GM20000 (cell line): ENCODE data around the gene UBE2L3.

Experiments used
- DNase-seq: peaks from one replicate; pipeline ENCODE4 v3.0.0; 2012; ENCODE audit warnings: low spot score
- CTCF ChIP-seq: IDR thresholded peaks from 2 replicates; pipeline ENCODE4 v1.5.1; 2012; ENCODE audit warnings: mild to moderate bottlenecking, control low read depth; ENCODE audit errors: extremely low read depth, missing control alignments

Gene UBE2L3

GRCh38 chr22:21650280-21650679 lies 82.8 kb downstream of the UBE2L3 start:
- no peak for DNase-seq
- no peak for TF ChIP-seq CTCF

GRCh38 chr22:21650823-21651520 lies 83.5 kb downstream of the UBE2L3 start:
- DNase-seq, result no peak
- TF ChIP-seq CTCF, result no peak

- TF ChIP-seq CTCF, result no peak
- DNase-seq, result no peak
Observed at GRCh38 chr22:21651521-21652009, 84.1 kb downstream of the UBE2L3 start.

- no peak for TF ChIP-seq CTCF
- peak; percentile 94 for DNase-seq
Observed at GRCh38 chr22:21652010-21652546, 84.6 kb downstream of the UBE2L3 start.

GRCh38 chr22:21652547-21653545 lies 85.3 kb downstream of the UBE2L3 start:
- no peak for DNase-seq
- TF ChIP-seq CTCF, result no peak

GRCh38 chr22:21657020-21657359 lies 89.5 kb downstream of the UBE2L3 start:
- no peak for TF ChIP-seq CTCF
- DNase-seq, result no peak
